GM19193 (cell line): Measurements from ENCODE around the gene EMC8.

ENCODE experiments used
- POLR2A ChIP-seq: IDR thresholded peaks from 4 replicates; pipeline ENCODE4 v1.6.1; 2011; ENCODE audit not compliant: insufficient read depth, insufficient read length; ENCODE audit errors: extremely low read depth

EMC8 gene

DNA sequence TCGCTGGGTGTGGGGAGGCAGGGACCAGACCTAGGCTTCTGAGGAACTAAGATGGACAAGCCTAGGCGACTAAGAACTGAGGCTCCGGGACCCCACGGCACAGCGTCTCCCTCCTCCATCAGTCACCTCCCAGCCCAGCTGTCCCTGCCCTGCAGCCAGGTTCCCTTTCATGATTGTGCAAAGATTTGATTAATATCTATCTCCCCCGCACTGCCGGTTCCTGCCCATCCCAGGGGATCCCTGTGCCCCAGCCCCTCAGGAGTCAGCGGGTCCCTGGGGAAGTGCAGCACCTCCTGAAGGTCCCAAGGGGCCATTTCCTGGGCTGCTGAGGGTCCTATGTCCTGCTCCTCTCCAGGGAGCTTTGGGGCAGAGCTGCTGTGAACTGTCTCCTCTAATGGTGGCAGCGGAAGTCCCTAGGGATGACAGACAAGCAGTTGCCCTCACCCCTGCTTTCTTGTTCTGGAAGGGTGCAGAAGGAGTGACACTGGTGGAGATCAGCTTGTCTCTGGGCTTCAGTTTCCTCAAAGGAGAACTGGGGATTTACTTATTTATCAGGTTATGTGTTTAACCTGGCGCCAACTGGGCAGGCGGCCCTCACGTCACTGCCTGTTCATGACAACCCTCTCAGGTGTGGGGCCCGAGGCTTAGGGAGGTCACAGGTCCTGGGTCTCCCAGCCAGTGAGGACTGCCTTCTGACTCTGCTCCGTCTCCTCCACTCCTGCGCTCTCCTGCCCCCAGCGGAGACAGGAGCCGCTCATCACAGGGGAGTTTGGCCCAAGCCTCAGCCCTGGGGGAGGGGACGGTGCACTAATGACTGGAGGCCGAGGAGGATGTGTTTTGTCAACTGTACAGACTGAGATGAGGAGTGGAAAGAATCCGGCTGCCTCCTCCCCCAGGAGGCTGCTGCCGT, 46.6 kb downstream of the EMC8 start:
- no peak for TF ChIP-seq POLR2A

DNA sequence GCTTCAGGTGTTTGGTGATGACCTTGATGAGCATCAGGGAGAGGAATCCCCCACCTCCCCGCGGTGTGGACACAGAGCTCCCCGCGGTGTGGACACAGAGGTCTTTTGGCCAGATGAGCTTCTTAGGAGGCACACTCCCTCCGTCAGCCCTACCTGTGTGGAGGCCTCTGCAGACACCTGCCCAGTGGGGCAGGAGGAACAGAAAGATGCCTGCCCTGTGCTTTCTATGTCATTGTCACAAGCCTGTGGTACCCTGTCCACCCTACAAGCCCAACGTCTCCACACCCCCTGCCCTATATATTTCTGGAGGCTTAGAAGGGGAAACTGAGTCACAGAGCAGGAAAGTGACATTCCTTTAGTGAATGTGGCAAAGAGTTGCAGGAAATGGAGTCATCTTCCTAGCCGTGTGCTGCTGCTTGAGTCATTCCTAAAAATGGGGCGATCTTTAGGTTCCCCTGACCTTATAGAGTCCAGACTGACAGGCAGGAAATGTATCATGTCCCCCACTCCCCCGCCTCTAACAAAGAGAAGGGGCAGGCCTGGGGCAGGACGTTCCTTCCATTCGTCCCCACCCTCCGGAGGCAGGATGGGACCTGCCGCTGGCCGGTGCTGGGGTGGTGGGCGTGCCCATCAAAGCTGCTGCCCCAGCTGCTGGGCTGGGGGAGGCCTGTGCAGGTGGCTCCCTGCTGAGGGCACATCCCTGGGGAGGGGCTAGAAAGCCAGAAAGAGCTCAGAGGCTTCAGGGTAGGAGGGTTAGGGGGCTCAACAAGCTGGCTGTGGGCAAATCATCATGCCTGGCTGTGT, 47.4 kb downstream of the EMC8 start:
- TF ChIP-seq POLR2A, result no peak

GRCh38 chr16:85750827-85751697, 48.3 kb downstream of the EMC8 start, which contains the start of gene C16orf74:
C16orf74 (minus strand) TSS chr16:85751096; CDS start chr16:85735217, 15,879 bp downstream.
- no peak for TF ChIP-seq POLR2A

DNA sequence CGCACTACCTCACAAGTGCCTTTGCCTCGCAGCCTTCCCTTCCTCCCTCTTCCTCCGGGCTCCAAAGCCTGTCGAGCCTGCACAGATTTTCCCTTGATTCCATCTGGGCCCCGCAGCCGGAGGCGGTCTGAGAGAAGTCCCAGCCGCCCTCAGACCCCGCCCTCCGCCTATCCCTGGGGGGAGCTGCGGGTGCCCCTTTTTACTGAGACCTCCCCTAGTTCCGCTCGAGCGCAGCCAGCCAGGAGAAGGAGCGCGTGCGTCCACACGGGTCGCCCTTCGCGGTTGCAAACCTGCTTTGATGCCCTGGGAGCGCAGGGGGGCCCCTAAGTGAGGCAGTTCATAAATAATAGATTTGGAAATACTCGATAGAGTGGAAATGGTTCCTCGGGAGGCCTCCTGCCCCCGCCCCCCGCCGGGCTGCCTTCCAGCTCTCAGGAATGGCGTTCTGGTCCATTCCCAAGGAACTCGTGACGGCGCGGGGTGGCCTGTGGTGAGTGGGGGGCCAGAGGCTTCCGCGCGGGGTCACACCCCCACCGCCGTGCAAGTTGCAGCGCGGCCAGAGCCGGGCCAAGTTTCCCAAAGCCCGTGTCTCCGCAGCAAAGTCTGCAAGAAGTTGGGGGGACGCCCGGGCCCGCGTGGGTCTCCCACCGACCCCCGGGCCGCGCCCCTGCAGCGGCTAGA, 49.1 kb downstream of the EMC8 start:
- no peak for TF ChIP-seq POLR2A

DNA sequence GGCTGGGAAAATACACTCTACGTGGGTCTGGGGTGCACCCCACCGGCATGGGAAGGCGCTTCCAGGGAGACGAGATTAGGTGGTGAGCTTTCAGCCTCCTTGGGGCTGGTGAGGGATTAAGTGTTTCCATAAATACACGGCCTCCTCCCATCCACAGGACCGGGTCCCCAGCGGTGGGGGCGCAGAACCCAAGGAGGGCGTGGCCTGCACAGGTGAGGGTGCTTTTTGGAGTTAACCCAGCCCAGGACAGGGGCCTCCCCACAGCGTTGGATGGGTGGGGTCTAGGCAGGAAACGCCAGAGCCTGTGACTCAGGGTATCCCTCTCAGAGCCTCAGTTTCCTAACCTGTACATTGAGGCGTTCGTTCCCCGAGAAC, 49.6 kb downstream of the EMC8 start:
- no peak for TF ChIP-seq POLR2A

GRCh38 chr16:85746460-85747215, 52.7 kb downstream of the EMC8 start:
- no peak for TF ChIP-seq POLR2A

GRCh38 chr16:85738923-85739715, 60.2 kb downstream of the EMC8 start:
- TF ChIP-seq POLR2A, result no peak

GRCh38 chr16:85736921-85737320, 62.4 kb downstream of the EMC8 start:
- TF ChIP-seq POLR2A, result no peak

DNA sequence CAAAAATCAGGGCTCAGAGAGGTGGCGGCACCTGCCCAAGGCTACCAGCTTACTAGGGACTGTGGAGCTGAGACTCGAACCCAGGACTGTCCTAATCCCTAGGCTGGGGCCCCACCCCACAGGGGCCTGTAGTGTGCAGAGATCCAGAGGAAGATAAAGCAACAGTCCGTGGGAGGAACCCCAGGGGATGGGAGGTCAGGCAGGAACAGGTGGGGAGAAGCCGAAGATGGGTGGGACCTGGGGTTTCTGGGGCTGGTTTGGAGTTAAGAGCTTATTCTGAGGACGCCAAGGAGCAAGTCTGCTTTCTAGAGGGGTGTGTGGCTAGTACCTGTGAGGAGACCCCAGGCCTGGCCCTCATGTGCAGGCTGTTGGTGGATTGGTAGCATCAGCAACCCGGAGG, 63.4 kb downstream of the EMC8 start:
- no peak for TF ChIP-seq POLR2A

DNA sequence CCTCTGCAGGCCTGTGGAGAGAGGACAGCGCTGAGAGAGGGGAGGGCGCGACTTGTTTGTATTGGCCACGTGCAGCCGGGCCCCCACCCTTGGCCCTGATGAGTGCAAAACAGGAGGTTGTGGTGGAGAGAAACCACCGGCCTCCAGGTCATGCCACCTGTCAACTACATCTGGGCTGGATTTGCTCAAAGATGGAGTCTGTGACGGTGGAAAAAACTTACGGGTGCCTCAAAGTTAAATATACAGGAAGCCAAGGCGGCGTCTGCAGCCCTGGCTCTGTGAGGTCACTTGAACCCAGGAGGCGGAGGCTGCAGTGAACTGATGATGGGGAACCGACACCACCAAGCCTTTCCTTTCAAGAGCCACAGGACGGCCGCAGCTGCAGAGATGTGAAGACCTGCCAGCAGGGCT, 64.1 kb downstream of the EMC8 start:
- TF ChIP-seq POLR2A, result no peak

DNA sequence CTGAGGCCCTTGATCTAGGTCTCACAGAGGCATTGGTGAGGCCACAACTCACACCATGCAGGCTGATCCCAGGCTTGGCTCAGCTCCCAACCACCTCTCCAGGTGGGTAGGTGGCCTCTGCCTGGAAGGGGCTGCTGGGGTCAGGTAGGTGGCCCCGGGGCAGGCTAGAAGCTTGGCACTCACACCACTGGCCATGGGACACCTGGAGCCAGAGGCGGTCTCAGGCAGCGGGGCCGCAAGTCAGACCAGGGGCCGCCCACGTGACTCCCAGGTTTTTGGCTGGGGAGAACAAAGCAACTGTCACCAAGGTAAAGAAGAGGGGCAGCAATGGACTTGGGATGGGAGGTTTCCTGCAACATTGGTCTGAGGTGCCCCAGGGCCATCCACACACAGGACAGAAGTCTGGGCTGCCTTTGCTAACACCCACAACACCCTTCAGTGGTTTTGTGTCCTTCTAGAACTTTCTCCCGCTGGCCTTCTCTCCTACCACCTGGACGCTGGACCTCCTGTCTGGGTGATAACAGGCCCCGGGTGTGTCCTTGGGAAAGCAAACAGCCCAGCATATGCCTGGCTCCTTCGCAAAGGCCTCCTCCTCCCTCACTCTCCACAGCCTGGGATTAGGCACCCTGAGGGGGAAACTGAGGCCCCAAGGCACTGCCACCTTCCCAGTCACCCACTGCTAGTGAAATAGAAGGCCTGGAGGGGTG, 64.9 kb downstream of the EMC8 start:
- TF ChIP-seq POLR2A, result no peak

DNA sequence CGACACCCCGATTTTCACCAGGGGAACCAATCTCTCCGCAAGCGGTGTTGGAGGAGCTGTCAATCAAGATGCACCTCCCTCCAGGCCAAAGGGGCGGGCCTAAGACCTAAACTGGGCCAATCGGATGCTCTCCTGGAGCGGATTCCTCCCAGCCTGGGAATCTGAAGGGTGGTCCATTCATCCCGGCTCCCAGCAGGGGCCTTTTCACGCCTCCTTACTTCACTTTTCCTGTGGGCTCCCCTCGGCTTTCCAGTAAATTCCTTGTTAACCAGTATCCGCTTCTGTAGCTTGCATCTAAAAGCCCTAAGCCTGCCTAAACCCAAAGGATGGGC, 65.5 kb downstream of the EMC8 start:
- TF ChIP-seq POLR2A, result no peak
